Brain microvascular endothelial cell (primary cell): ENCODE data around the gene OSBPL7.

Source experiments
- DNase-seq: peaks from one replicate; pipeline ENCODE4 v3.0.0-alpha.2; 2020
- H3K27ac ChIP-seq: fragments of 250-450 bp; sonication (Bioruptor Pico); 2 replicates; pipeline ENCODE4 v1.5.1; 2020; ENCODE audit warnings: mild to moderate bottlenecking, moderate library complexity
- H3K27me3 ChIP-seq: fragments of 250-450 bp; sonication (Bioruptor Pico); replicated peaks from 2 replicates; pipeline ENCODE4 v1.5.1; 2020; ENCODE audit warnings: mild to moderate bottlenecking
- H3K36me3 ChIP-seq: fragments of 250-450 bp; sonication (Bioruptor Pico); replicated peaks from 2 replicates; pipeline ENCODE4 v1.5.1; 2020; ENCODE audit warnings: mild to moderate bottlenecking
- H3K4me3 ChIP-seq: 2 replicates; pipeline ENCODE4 v1.5.1; 2011; ENCODE audit warnings: low read depth, mild to moderate bottlenecking, control low read depth, low read length, moderate library complexity
- CTCF ChIP-seq: IDR thresholded peaks from 2 replicates; pipeline ENCODE4 v1.5.1; 2011; ENCODE audit warnings: low read depth, mild to moderate bottlenecking, moderate library complexity, low read length, control low read depth, inconsistent platforms; ENCODE audit errors: missing control alignments
- in situ Hi-C: cut with HindIII; loops from 2 replicates; pipeline ENCODE4 v1.10.0; 2017; ENCODE audit warnings: low sequenced_read_pairs, low pct_ligation_motif_present

Gene OSBPL7

DNA sequence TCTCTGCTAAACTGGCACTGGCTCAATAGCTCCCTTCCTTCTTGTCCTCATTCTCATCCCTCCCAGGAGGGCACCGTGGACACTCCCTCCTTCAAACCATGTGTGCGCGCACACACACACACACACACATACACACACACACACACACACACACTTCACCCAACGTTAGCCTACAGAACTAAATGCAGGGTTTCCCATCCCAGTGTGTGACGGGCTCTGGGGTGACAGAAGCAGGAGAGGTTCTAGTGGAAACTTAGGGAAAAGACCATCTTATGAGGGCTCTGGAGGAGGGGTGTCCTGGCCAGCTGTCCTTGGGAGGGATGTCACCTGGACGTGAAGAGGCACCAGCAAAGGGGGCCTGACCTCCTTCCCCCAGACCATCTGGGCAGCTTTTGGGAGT is 19.7 kb downstream of the OSBPL7 start:
- in situ Hi-C loops = no loop called here
- TF ChIP-seq CTCF = no peak
- H3K27me3 ChIP-seq = peaks cover 9% of the 10 kb centered on the region

GRCh38 chr17:47801176-47801765 is 20.3 kb downstream of the OSBPL7 start:
- no peak for TF ChIP-seq CTCF
- Histone ChIP-seq H3K27ac (no peak overlapping the region), H3K4me3 (no peak overlapping the region), H3K36me3 (no peaks in the 10 kb centered on the region), H3K27me3 (peaks cover 9% of the 10 kb centered on the region)
- in situ Hi-C loops = no loop called here
- DNase-seq = no peak

More for the DNA sequence above, 19.7 kb downstream of the OSBPL7 start:
- peaks cover 1% of the 10 kb centered on the region for H3K36me3 ChIP-seq
- no peak overlapping the region for H3K4me3 ChIP-seq
- DNase-seq = no peak
- no peak overlapping the region for H3K27ac ChIP-seq

- Histone ChIP-seq H3K27me3 (peaks cover 9% of the 10 kb centered on the region), H3K36me3 (no peaks in the 10 kb centered on the region), H3K27ac (no peak overlapping the region), H3K4me3 (no peak overlapping the region)
- DNase-seq = no peak
- no peak for TF ChIP-seq CTCF
- in situ Hi-C loops = no loop called here
Observed at GRCh38 chr17:47800686-47801085, 20.9 kb downstream of the OSBPL7 start.

DNA sequence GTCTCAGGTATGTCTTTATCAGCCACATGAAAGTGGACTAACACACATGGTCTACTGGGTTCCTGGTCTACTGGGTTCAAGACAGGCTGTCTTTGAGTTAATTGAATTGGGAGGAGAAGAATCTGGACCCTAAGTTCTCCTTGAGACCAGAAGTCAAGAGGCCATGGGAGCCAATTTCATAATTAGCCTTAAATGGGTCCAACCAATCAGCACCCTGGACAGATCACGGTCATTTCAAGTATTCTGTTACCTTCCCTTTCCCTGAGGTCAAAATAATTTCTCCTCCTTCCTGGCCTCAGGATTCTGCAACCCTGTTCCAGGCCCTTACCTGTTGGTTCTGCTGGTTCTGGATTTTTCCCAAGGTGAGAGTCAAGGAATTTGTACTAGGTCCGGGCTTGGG is 23.8 kb downstream of the OSBPL7 start:
- no peak overlapping the region for H3K4me3 ChIP-seq
- DNase-seq = no peak
- H3K27ac ChIP-seq = no peak overlapping the region
- in situ Hi-C loops = no loop called here
- no peak for TF ChIP-seq CTCF
- no peaks in the 10 kb centered on the region for H3K36me3 ChIP-seq
- H3K27me3 ChIP-seq = peaks cover 16% of the 10 kb centered on the region

- H3K27me3 ChIP-seq = peaks cover 47% of the 10 kb centered on the region
Observed at GRCh38 chr17:47792979-47793378, 28.6 kb downstream of the OSBPL7 start.

More at GRCh38 chr17:47792979-47793378, 28.6 kb downstream of the OSBPL7 start:
- in situ Hi-C loops = no loop called here
- no peak for DNase-seq
- Histone ChIP-seq H3K4me3 (no peak overlapping the region), H3K36me3 (no peaks in the 10 kb centered on the region), H3K27ac (no peak overlapping the region)
- no peak for TF ChIP-seq CTCF
